Measurements from ENCODE around the gene AQP12B.
"Not testable (repeated sequence)": the region's sequence is repeated elsewhere in the genome, so short reads cannot be mapped to it uniquely, and the experiment has no call there.

Gene AQP12B, protein sequence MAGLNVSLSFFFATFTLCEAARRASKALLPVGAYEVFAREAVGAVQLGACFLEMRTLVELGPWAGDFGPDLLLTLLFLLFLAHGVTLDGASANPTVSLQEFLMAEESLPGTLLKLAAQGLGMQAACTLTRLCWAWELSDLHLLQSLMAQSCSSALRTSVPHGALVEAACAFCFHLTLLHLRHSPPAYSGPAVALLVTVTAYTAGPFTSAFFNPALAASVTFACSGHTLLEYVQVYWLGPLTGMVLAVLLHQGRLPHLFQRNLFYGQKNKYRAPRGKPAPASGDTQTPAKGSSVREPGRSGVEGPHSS

DNA sequence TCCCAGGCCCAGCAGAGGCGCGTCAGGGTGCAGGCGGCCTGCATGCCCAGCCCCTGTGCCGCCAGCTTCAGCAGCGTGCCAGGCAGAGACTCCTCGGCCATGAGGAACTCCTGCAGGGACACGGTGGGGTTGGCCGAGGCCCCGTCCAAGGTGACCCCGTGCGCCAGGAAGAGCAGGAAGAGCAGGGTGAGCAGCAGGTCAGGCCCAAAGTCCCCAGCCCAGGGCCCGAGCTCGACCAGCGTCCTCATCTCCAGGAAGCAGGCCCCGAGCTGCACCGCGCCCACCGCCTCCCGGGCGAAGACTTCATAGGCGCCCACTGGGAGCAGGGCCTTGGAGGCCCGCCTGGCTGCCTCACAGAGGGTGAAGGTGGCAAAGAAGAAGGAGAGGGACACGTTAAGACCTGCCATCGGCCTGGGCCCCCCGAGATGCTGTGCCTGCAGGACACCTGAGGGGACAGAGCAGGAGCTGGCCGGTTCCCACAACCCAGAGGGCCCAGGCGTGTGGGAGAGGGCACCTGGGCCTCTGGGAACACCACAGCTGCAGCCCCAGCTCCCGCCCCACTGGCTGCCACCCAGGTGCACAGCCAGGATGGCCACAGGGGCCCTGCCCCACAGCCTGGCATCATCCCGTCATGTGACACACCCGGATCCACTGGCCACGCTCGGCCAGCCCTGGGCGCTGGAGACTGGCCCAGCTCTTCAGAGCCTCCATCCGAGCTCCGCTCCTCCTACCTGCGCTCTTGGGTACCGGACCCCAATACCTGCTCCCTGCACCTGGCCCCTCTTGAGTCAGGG is at the start of gene AQP12B:
Gene AQP12B, minus strand, starts transcription at position 455 of the 794 bp plus-strand sequence. Its CDS starts 48 bp downstream, at position 407.
- not testable (repeated sequence) for DNase-seq

DNA sequence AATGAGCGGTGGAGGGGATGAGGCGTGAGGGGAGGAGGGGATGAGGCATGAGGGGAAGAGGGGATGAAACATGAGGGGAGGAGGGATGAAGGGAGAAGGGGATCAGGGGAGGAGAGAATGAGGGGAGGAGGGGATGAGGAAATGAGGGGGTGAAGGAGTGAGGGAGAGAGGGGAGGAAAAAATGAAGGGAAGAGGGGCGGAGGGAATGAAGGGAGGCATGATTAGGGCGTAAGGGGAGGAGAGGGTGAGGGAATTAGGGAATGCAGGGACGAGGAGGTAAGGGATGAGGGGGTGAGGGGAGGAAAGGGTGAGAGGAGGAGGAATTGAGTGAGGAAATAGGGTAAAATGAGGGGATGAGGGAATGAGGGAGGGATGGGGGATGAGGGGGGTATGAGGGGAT is 49.5 kb upstream of the AQP12B start:
- no peak for DNase-seq

DNA sequence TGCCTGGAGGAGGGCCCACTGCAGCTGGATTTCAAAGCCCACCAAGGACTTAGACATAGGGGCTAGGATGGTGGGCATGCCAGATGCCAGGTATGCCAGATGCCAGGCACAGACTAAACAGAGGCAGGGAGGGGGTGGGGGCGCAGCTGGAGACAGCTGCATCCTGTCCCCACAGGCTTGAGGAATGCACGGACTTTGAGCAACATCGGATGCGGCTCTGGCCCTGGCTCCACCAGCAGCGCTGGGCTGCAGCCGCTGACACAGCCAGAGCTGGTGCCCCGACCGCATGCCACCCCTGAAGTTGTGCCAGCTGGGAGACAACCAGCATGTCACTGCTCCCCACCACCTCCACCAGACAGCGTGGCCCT is 48.5 kb upstream of the AQP12B start:
- DNase-seq = no peak

DNA sequence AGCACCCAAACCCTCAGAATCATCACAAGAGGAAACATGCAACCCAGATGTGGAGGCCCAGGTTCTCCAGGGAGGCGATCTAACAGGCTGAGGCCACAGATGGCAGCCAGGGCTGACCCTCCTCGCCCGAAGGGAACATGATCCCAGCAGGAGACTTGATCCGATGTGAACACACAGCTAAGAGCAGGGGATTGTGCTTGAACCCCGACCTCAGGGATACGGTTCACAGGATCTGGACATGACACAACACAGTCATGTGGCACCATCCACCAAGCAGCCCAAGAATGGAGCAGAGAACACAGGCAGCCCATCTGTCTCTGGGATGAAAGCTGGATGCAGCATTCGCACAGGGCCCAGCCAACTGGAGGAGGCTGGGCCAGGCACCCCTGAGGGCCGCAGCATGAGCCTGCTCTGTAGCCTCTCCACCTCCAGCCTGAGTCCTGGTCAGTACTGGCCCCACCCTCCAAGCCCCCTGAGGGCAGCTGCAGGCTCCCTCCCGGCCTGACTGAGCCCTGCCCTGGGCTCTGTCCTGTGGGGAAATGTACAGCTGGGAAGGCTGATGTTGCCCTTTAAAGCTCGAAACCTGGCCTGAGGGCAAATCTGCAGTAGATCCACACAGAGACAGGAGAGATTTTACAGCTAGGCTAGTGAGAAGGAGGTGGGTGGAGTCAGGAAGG is 48.0 kb upstream of the AQP12B start:
- DNase-seq = no peak

DNA sequence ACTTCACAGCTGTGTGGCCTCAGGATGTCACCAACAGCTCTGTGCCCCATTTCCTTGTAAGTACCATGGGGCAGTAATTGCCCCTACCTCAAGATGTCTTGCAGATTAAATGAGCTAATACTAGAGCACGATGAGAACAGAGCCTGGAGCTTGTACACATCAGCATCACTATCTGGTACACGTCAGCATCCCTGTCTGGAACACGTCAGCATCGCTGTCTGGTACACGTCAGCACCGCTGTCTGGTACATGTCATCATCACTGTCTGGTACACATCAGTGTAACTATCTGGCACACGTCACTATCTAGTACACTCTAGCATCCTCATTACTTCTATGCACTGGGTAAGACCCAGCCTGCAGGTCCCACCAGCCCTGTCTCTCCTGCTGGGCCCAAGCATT is 46.1 kb upstream of the AQP12B start:
- DNase-seq = no peak

DNA sequence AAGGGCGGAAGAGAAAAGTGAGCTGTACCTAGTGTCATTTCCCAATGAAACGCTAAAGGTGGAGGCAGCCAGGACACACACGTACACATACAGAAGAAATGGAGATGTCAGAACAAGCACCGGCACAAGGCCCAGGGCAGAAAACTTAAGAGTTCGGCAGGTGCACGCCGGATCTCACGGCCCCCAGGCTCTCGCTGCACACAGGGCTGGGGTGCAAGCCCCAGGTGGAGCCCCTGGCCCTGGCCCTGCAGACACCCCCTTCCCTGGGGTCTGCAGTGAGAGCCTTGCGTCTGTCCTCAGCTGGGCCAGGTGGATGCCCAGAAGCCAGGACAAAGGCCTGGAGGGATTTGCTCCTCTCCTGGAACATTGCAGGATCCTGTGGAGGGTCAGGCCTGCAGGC is 45.7 kb upstream of the AQP12B start:
- no peak for DNase-seq

DNA sequence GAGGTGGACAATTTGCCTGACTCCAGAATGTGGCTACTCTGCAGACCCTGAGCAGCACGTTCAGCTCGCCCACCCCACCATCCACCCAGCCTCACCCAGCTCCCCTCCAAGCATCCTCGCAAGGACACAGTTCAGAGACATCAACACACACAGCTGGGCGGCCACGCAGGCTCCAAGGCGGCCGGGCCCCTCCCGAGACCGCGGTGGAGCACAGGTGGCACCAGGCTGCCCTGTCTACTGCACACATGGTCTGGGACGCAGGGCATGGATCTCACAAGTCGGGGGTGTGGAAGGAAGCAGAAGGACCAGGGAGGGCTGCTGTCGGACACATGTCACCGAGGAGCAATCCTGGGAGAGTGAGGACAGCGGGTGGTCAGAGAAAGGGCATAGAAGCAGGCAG is 45.2 kb upstream of the AQP12B start:
- DNase-seq = no peak

DNA sequence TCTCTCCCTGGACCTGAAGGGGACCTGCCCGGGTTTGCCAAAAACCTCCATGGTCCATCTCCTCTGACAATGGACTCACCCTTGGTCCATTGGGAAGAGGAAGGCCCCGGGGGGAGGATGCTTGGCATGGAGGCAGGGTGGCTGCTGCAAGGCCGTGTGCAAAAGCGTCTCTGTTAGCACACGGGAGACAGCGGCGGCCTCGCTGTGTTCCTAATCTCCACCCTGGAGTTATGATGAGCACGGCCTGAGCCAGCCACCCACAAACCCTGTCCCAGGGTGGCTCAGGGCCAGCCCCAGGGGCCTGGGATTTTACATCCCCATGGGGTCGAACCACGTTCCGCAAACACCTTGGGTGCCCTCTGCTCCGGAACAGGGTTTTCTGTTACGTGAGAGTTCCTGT is 44.8 kb upstream of the AQP12B start:
- DNase-seq = no peak

DNA sequence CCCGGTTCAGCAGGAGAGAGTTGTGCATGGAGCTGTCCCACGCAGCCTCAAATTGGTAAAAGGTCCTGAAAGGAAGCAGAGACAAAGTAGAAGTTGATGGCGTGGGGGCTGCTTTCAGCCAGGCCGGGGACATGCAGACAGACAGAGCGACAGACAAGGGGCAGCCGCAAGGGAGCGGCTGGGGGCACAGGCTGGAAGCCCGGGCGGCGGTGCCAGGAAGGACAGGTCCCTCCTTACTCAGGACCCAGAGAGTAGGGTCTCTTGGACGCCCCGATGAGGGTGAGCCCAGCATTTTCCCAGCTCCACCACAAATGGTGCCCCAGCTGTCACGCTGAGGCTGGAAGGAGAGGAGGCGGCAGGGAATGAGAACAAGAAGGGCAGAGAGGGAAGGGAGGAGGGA is 44.2 kb upstream of the AQP12B start:
- no peak for DNase-seq

DNA sequence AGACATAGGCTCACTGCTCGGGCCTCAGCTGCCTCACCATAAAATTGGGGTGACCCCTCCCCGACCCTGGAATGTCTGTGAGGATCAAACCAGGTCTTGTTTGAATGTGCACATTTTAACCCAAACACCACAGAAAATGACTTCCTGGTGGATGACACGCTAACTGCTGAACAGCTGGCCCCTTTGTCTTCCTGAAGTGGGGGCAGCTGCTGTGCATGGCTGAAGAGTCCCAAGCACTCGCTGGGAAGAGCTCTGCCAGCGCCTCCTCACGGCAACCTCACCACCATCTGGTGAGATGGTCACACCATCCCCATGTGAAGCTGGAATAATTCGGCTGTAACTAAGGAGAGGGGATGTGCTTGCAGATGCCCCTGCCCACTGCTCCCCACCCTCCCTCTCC is 43.0 kb upstream of the AQP12B start:
- DNase-seq = no peak

DNA sequence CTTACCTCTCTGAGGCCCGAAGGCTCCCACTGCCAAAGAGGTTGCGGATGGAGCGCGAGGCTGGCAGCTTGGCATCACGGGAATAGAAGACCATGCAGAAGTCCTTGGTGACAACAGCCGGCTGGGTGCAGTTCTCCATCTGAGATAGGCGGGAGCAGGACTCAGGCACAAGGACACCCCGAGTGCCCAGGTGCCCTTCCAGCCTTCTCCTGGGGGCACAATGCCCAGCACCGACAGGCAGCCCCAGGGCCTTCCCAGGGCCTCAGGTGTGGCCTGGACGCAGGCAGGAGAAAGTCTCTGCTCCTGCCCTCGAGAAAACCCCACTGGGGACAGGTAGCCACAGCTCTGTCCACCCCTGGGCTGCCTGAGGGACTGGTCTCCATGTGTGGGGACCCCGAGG is 42.6 kb upstream of the AQP12B start:
- DNase-seq = no peak

DNA sequence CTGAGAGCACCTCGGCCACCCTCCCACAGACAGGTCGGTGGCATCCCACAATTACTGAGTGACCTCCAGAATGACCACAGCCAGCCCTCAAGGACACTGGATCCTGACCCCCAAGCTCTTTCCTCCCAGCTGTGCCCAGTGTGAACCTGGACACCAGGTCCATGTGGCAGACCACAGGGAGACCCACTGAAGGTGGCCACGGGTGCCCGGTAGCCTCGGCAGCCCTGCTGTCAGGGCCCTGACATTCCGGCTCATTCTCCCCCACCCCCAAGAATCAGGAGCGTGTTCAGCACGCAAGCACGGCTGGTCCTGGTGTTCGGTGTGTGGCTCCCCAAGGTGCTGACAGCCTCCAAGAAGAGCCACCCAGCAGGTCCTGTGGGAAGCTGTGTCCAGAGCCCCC is 41.7 kb upstream of the AQP12B start:
- no peak for DNase-seq

DNA sequence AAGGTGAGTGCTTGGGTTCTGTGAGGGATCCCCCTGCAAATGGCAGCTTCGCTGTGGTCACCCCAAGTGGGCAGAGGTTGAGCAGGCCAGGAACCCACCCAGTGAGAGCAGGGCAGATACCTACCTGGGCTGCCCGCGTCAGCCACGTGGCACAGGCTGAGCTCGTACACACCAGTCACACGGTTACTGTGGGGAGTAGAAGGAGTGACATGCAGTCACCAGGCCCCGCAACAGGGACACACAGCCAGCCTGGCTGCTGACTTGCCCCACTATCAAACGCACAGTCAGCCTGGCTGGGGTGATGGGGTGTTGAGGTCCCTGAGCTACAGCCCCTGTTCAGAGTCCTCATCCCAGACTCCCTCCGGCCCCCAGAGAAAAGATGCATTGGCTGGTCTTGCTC is 41.2 kb upstream of the AQP12B start:
- no peak for DNase-seq

DNA sequence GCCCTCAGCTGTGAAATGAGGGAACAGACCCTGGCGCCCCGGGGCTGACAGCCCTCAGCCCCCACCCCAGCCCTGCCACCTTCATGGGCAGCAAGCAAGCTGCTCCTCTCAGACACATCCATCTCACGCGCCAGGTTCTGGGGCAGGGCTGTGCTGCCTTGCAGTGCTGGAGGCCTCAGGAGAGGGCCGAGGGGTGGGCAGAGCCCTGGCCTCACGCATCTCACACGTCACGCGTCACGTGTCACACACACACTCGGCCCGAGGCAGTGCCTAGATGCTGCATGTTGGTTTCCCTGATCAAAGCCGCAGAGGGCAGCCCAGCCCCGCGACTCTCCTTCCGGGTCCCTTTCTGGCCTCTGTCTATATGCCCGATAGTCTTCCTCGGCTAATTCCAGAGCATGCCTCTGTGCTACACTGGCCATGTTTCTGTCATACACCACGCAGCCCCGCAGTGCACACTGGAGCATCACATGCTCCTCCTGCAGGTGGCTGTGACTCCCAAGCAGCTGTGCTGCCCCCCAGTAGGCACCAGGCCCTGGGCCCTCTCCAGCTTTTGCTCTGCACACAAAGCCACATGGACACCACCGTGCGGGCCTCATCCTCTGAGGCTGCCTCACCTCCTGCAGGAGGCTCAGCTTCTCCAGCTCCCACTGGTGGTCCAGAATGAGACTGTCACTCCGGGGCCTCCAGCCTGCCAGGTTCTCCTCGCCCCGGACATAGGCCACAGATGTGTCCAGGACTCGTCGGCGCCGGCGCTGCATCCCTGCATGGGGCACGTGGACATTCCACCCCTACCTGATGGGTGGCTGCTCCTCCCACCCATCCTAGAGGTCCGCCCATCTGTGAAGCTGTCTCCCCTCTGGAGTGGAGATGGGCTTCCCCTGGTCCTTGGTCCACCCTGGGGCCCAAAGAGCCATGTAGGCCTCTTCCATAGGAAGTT is 40.4 kb upstream of the AQP12B start:
- no peak for DNase-seq

DNA sequence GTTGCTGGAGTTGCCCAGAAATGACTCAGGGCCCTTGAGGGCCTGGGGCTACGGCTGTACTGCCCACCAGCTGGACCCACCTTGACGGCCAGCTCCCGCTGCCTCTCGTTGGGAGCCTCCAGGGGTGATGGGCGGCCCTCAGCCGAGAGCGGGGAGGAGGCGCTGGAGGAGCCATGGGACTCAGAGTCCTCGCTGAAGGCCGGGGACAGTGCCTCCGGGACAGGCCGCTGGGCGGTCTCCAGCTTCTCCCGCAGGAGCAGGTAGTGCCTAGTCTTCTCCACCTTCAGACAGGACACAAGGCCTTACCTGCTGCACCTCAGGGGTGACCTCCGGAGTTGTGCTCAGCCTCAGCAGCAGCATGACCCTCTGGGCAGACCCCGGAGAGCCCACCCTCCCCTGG is 39.7 kb upstream of the AQP12B start:
- no peak for DNase-seq

DNA sequence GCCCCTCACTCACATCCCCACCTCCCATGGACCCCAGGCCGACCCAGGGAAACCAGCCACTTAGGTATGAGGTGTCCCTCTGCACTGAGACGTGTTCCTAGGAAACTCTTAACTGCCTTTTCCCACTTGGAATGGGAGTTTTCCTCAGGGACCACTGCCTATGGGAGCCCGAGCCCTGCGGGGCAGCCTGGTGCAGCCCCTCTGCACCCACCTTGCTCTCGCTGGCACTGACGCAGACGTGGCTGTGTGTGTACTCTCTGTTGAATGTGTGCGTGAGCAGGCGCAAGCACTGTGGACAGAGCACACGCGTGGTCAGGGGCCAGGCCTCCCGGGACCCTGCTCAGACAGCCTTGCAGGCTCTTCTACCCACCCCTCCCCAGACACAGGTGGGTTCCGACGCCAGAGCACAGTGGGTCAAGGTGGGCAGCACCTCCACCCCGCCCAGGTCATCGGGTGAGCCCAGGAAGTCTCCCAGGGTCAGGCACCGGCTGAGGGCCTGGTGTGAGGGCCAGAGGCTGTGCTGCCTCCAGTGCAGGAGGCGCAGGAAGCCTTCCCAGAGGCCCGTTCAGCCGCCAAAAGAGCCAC is 39.0 kb upstream of the AQP12B start:
- DNase-seq = no peak

DNA sequence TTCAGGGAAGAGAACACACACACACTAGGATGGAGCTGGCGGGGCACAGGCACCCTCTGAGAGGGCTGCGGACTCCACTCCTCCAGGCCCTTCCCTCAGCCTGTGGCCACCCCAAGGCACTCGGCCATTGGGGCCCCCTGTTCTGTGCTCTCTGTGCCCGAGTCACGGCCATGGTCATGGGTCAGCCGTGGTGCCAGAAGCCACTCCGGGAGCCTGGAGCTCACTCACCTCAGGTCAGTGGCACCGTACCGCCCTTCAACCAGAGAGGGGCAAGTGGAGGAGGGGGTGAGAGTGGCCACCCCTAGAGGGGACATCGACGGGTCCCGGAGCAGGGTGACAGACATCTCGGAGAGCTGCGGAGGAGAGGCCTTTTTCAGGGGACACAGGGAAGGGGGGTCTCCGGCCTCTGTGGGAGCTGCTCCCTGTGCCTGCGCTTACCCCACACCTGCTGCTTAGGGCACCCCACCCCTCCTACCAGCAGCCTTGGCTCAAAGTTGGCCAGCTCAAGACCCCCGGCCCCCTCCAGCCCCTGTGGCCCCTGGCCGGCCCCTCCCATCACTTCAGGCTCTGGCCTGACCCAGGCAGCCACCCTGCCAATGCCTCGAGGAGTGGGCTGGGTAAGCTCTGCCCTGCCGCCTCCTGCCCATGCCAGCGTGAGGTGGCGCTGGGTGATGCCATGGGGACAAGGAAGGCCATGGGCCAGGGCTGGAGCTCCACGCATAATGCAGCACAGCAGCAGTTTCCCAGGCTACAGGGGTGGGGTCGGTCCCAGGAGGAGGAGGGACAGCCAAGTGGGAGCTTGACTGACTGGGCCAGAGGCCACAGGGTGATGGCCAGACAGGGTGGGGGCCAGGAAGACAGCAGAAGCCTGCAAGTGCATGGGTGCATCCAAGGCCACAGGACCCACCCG is 38.3 kb upstream of the AQP12B start:
- DNase-seq = no peak

DNA sequence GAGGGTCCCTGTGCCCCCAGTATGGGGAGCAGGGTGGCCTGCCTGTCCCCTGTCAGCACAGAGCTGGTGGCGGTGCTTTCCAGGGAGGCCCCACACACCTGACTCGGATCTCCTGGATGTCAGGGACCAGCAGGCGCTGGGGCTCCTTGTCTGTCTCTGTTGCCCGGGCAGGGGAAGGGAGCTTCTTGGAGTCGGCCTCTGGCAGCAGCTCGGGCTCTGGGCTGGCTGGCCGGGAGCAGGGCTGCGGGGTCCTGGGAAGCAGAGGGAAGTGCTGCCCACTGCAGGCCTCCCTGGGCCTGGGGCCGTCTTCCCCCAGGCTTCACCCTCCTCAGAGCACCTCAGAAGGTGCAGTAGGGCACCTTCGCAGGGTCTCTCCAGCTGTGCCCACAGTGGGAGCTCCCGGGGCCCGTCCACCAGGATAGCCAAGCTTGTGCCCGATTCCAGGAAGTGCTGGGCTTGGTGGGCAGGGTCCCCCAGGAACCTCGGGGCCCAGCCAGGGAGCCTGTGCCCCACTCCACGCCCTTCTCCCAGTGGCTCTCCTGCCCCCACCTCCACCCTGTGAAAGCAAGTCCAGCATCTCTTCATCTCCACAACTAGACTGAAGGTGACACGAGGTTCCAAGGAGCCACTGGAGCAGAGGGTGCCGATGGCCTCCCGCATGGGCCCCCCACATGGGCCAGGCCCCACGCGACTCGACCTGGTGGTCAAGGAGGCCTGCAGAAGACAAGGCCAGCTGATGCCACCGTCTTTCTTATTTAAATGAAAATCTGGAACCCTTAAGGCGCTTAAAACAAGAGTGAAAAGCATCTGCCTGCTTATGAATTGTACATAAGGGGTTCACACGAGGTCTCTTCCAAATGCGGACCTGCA is 37.2 kb upstream of the AQP12B start:
- no peak for DNase-seq

DNA sequence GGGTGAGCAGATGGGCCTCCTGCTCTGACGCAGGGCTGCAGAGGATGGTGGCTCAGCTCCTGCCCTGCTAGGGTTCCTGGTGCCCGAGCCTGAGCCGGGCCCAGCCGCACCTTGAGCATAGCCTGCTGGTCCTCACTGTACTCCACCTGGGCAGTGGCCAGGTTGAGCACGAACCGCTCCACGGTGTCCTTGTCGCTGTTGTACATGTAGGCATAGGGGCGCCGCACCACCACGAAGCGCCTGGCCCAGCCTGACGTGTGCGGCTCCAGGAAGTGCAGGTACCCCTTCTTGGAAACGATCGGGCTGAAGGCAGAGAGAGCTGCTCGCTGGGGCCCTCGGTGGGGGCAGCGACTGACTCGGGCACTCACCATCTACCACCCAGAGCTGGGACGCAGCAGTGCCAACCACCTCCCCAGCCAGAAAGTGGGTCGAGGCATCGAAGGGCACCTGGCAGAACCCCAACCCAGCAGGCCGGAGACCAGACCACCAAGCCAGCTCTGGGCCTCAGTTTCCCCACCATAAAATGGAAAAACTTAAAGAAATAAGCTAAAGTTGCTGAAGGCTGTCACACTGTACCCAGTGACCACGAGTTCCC is 36.3 kb upstream of the AQP12B start:
- no peak for DNase-seq
